OCI-LY7 (cell line): ENCODE results near the gene PRSS27.
"Not testable (repeated sequence)": the region's sequence is repeated elsewhere in the genome, so short reads cannot be mapped to it uniquely, and the experiment has no call there.

Source experiments
- CTCF ChIP-seq: fragments of 200-600 bp; sonication (generic); conservative IDR thresholded peaks from 2 replicates; pipeline ENCODE4 v1.5.1; 2014; ENCODE audit warnings: mild to moderate bottlenecking, antibody characterized with exemption, low read length, moderate library complexity, mixed read lengths
- EZH2phosphoT487 ChIP-seq: fragments of 200-600 bp; sonication (generic); IDR thresholded peaks from 2 replicates; pipeline ENCODE4 v1.6.1; 2018; ENCODE audit warnings: low read depth, borderline replicate concordance, mild to moderate bottlenecking, mixed run types, antibody characterized with exemption, low read length, moderate library complexity, mixed read lengths

- TF ChIP-seq CTCF: peak; percentile 67
- TF ChIP-seq EZH2phosphoT487: not testable (repeated sequence)
These were observed 50.0 kb downstream of the PRSS27 start for GRCh38 chr16:2670017-2670416.
